HepG2 (cell line): ENCODE data around the gene SLC25A48. TPM values are rescaled to one million over a fixed set of nuclear protein-coding genes. Genes with fewer than 3 reads are reported as not detected.

ENCODE experiments used
- FOSL1 ChIP-seq: sonication (generic); formaldehyde crosslinking; IDR thresholded peaks from 2 replicates; pipeline ENCODE4 v1.9.0; 2021; ENCODE audit warnings: missing genetic modification reagents, borderline replicate concordance
- HNRNPUL1 ChIP-seq: fragments of 200-400 bp; formaldehyde crosslinking; IDR thresholded peaks from 2 replicates; pipeline ENCODE4 v1.6.1; 2017; ENCODE audit warnings: low read depth, mild to moderate bottlenecking, low read length, moderate library complexity
- SOX5 ChIP-seq: IDR thresholded peaks from 2 replicates; pipeline ENCODE4 v1.6.1; 2016; ENCODE audit warnings: borderline replicate concordance
- TCF7 ChIP-seq: sonication (generic); IDR thresholded peaks from 2 replicates; pipeline ENCODE4 v1.6.1; 2016; ENCODE audit warnings: antibody characterized with exemption, low read depth
- ZNF124 ChIP-seq: sonication (generic); formaldehyde crosslinking; IDR thresholded peaks from 2 replicates; pipeline ENCODE4 v1.4.0; 2020; ENCODE audit warnings: missing genetic modification reagents
- ZNF672 ChIP-seq: sonication (generic); formaldehyde crosslinking; IDR thresholded peaks from 2 replicates; pipeline ENCODE4 v1.8.1; 2022; ENCODE audit warnings: missing genetic modification reagents
- ZSCAN30 ChIP-seq: sonication (generic); formaldehyde crosslinking; IDR thresholded peaks from 2 replicates; pipeline ENCODE4 v1.5.0; 2020; ENCODE audit warnings: mild to moderate bottlenecking, missing genetic modification reagents
- polyA plus RNA-seq, 8 experiments: library from polyadenylated mRNA; depleted of rRNA in 3 of 8; stranded (reverse) in 7 of 8; unstranded in 1 of 8; fragments of >200 nt; fragmentation: Illumina TruSeq in 4 of 8; extraction: Trizol in 4 of 8; gene quantifications; 2 replicates each; pipeline versions ENCODE4 v1.2.1 to v1.2.3, GENCODE V29; 2011 to 2016; ENCODE audit warnings: low read depth in 4 of 8, missing spikeins in 1 of 8, mixed read lengths in 1 of 8; ENCODE audit not compliant: insufficient read depth in 1 of 8
- total RNA-seq, 5 experiments: library from RNA; depleted of rRNA; stranded (reverse); fragments of >200 nt; fragmentation: Illumina TruSeq; extraction: Trizol; gene quantifications; 2 replicates each; pipeline ENCODE4 v1.2.3, GENCODE V29; 2016; ENCODE audit warnings: low read depth in 1 of 5
- TF ChIP-seq, protein P1 (sequence below), 2 experiments: fragments of 450-650 bp in 1 of 2; sonication (generic) in 1 of 2; formaldehyde crosslinking in 1 of 2; IDR thresholded peaks; 2 replicates each; pipeline versions ENCODE4 v1.6.1 to v1.8.0; 2016 to 2022; ENCODE audit warnings: antibody characterized with exemption in 1 of 2, mild to moderate bottlenecking in 1 of 2, missing genetic modification reagents in 1 of 2
- TF ChIP-seq, protein P2 (sequence below): sonication (generic); formaldehyde crosslinking; IDR thresholded peaks from 2 replicates; pipeline ENCODE4 v1.4.0; 2020; ENCODE audit warnings: missing genetic modification reagents
- TF ChIP-seq, protein P3 (sequence below): sonication (generic); formaldehyde crosslinking; IDR thresholded peaks from 2 replicates; pipeline ENCODE4 v1.5.1; 2020; ENCODE audit warnings: mild to moderate bottlenecking, missing genetic modification reagents, moderate library complexity

SLC25A48 gene
- total and polyA plus RNA-seq, 2 of the 13 experiments (the other 11 are each of a cell fraction or from before 2014, with no cell fraction given) = 0.17 to 4.5 TPM

DNA sequence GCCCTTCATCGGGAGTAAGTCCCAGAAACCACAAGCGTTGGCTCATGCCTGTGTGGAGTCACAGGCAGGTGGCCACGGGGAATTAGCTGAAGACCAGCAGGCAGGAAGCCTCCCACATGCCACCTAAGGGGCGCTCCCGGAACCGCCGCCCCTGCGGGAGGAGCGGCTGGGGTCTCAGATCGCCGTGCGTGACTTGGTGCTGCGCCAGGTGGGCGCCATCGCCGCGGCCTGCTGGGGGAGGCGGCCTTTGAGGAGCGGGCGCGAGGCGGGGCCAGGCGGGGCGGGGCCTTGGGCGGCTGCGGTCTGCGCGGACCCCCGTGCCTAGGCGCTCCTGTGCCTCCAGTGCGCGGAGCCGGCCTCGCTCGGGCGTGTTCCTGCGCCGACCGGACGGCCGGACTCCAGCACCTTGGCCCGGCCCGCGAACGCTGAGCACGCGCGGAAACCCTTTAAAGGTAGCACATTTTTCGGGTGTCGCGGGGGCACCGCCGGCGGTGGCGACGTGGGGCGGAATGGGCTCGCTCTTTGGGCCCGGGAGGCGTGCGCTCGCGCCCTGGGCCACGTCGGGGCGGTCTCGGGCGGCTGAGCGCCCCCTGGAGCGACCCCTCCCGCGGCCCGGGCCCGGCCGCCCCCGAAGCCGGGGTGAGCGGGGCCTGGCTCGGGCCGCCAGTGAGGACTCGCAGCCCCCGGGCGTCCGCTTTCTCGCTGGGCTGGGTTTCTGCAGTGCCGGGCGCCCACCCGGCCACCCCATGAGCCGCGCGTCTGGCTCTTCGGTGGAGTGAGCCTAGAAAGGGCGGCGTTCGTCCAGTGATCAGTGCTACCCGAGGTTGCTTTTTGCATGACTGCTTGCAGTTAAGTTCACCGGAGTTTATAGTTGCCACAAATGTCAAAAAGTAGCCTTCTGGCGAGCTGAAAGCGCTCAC lies 95.8 kb downstream of the SLC25A48 start (continued):
- TF ChIP-seq SOX5 = peak; percentile 8; the same call in 1 of the 2 replicates
- TF ChIP-seq ZNF672 (CRISPR knock-in tag) = no peak
- TF ChIP-seq, protein P1, sequence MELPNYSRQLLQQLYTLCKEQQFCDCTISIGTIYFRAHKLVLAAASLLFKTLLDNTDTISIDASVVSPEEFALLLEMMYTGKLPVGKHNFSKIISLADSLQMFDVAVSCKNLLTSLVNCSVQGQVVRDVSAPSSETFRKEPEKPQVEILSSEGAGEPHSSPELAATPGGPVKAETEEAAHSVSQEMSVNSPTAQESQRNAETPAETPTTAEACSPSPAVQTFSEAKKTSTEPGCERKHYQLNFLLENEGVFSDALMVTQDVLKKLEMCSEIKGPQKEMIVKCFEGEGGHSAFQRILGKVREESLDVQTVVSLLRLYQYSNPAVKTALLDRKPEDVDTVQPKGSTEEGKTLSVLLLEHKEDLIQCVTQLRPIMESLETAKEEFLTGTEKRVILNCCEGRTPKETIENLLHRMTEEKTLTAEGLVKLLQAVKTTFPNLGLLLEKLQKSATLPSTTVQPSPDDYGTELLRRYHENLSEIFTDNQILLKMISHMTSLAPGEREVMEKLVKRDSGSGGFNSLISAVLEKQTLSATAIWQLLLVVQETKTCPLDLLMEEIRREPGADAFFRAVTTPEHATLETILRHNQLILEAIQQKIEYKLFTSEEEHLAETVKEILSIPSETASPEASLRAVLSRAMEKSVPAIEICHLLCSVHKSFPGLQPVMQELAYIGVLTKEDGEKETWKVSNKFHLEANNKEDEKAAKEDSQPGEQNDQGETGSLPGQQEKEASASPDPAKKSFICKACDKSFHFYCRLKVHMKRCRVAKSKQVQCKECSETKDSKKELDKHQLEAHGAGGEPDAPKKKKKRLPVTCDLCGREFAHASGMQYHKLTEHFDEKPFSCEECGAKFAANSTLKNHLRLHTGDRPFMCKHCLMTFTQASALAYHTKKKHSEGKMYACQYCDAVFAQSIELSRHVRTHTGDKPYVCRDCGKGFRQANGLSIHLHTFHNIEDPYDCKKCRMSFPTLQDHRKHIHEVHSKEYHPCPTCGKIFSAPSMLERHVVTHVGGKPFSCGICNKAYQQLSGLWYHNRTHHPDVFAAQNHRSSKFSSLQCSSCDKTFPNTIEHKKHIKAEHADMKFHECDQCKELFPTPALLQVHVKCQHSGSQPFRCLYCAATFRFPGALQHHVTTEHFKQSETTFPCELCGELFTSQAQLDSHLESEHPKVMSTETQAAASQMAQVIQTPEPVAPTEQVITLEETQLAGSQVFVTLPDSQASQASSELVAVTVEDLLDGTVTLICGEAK (IDR thresholded peaks at IDR 0.05) = no peak
- TF ChIP-seq, protein P1 (CRISPR knock-in tag; IDR thresholded peaks at IDR 0.05) = peak; percentile 57; the same call in 1 of the 2 replicates
- TF ChIP-seq FOSL1 (CRISPR knock-in tag) = no peak
- no peak for TF ChIP-seq ZNF124 (CRISPR knock-in tag)
- TF ChIP-seq TCF7 = no peak
- TF ChIP-seq, protein P2, sequence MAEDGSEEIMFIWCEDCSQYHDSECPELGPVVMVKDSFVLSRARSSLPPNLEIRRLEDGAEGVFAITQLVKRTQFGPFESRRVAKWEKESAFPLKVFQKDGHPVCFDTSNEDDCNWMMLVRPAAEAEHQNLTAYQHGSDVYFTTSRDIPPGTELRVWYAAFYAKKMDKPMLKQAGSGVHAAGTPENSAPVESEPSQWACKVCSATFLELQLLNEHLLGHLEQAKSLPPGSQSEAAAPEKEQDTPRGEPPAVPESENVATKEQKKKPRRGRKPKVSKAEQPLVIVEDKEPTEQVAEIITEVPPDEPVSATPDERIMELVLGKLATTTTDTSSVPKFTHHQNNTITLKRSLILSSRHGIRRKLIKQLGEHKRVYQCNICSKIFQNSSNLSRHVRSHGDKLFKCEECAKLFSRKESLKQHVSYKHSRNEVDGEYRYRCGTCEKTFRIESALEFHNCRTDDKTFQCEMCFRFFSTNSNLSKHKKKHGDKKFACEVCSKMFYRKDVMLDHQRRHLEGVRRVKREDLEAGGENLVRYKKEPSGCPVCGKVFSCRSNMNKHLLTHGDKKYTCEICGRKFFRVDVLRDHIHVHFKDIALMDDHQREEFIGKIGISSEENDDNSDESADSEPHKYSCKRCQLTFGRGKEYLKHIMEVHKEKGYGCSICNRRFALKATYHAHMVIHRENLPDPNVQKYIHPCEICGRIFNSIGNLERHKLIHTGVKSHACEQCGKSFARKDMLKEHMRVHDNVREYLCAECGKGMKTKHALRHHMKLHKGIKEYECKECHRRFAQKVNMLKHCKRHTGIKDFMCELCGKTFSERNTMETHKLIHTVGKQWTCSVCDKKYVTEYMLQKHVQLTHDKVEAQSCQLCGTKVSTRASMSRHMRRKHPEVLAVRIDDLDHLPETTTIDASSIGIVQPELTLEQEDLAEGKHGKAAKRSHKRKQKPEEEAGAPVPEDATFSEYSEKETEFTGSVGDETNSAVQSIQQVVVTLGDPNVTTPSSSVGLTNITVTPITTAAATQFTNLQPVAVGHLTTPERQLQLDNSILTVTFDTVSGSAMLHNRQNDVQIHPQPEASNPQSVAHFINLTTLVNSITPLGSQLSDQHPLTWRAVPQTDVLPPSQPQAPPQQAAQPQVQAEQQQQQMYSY (CRISPR knock-in tag) = no peak
- TF ChIP-seq, protein P3, sequence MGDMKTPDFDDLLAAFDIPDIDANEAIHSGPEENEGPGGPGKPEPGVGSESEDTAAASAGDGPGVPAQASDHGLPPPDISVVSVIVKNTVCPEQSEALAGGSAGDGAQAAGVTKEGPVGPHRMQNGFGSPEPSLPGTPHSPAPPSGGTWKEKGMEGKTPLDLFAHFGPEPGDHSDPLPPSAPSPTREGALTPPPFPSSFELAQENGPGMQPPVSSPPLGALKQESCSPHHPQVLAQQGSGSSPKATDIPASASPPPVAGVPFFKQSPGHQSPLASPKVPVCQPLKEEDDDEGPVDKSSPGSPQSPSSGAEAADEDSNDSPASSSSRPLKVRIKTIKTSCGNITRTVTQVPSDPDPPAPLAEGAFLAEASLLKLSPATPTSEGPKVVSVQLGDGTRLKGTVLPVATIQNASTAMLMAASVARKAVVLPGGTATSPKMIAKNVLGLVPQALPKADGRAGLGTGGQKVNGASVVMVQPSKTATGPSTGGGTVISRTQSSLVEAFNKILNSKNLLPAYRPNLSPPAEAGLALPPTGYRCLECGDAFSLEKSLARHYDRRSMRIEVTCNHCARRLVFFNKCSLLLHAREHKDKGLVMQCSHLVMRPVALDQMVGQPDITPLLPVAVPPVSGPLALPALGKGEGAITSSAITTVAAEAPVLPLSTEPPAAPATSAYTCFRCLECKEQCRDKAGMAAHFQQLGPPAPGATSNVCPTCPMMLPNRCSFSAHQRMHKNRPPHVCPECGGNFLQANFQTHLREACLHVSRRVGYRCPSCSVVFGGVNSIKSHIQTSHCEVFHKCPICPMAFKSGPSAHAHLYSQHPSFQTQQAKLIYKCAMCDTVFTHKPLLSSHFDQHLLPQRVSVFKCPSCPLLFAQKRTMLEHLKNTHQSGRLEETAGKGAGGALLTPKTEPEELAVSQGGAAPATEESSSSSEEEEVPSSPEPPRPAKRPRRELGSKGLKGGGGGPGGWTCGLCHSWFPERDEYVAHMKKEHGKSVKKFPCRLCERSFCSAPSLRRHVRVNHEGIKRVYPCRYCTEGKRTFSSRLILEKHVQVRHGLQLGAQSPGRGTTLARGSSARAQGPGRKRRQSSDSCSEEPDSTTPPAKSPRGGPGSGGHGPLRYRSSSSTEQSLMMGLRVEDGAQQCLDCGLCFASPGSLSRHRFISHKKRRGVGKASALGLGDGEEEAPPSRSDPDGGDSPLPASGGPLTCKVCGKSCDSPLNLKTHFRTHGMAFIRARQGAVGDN (CRISPR knock-in tag) = peak; percentile 89
- TF ChIP-seq HNRNPUL1 = no peak
- TF ChIP-seq ZSCAN30 (CRISPR knock-in tag) = no peak
